K562 (cell line): ENCODE results near the gene PLK1. TPM values are rescaled to one million over a fixed set of nuclear protein-coding genes. Genes with fewer than 3 reads are reported as not detected.

ENCODE experiments used
- ATAC-seq: fragments of 200-7000 bp; cut with Tn5 transposase; 3 replicates; pipeline ENCODE4 v1.9.1; 2020; ENCODE audit warnings: moderate library complexity
- BruUV-seq: library from RNA; stranded (reverse); fragments of 400-500 nt; replicated peaks from 2 replicates; lab custom pipeline; 2021; lab: Mats Ljungman, UMichigan
- CTCF ChIA-PET: fragments of 300-600 bp; formaldehyde crosslinking; extraction: SDS; loops from one replicate; lab custom pipeline; 2021; ENCODE audit warnings: low intra/inter-chr PET ratio; lab: Yijun Ruan, JAX
- POLR2A ChIA-PET: fragments of 300-600, 350-650 bp; sonication (Branson Sonifier 250); formaldehyde crosslinking; extraction: SDS; loops from one replicate; lab custom pipeline; 2021; ENCODE audit warnings: antibody characterized with exemption, inconsistent platforms; lab: Yijun Ruan, JAX
- DNase-seq, 4 experiments: peaks; one replicate each; pipeline versions ENCODE4 v3.0.0 to v3.0.0-alpha.2; 2011 to 2018; ENCODE audit warnings: low spot score in 3 of 4, mixed read lengths in 3 of 4; ENCODE audit errors: extremely low read depth in 1 of 4
- FAIRE-seq: peaks from 2 replicates; lab custom pipeline; 2011; peaks lifted over from hg19 to GRCh38; lab: Jason Lieb, UNC
- H2AFZ ChIP-seq: 2 replicates; pipeline ENCODE4 v1.6.0; 2011; ENCODE audit warnings: low read depth, low read length, control low read depth, inconsistent platforms
- H3K27ac ChIP-seq: fragments of 200-600 bp; 3 replicates; pipeline ENCODE4 v1.8.0; 2011; ENCODE audit warnings: low read depth, mild to moderate bottlenecking, control low read depth, inconsistent platforms, low read length, moderate library complexity, mixed read lengths; ENCODE audit errors: extremely low read depth
- H3K27me3 ChIP-seq, 2 experiments: fragments of 300-600 bp in 1 of 2; 2 replicates in 1 of 2; 3 replicates in 1 of 2; pipeline versions ENCODE4 v1.6.0 to v1.8.0; 2011; ENCODE audit warnings: inconsistent platforms in 2 of 2, low read length in 2 of 2, mild to moderate bottlenecking in 1 of 2, mixed read lengths in 1 of 2, moderate library complexity in 1 of 2; ENCODE audit not compliant: control insufficient read depth in 2 of 2, insufficient read depth in 2 of 2
- H3K36me3 ChIP-seq: fragments of 300-600 bp; 3 replicates; pipeline ENCODE4 v1.8.0; 2011; ENCODE audit warnings: mild to moderate bottlenecking, low read length, inconsistent platforms; ENCODE audit not compliant: control insufficient read depth, insufficient read depth
- H3K4me1 ChIP-seq, 2 experiments: fragments of 200-600 bp in 1 of 2; replicated peaks in 1 of 2; 2 replicates in 1 of 2; 3 replicates in 1 of 2; pipeline versions ENCODE4 v1.5.1 to v1.8.0; 2011; ENCODE audit warnings: inconsistent platforms in 2 of 2, low read length in 2 of 2, mild to moderate bottlenecking in 1 of 2, mixed read lengths in 1 of 2, moderate library complexity in 1 of 2; ENCODE audit not compliant: control insufficient read depth in 2 of 2, insufficient read depth in 2 of 2
- H3K4me2 ChIP-seq: 2 replicates; pipeline ENCODE4 v1.6.1; 2011; ENCODE audit warnings: low read length, control low read depth, inconsistent platforms, mixed read lengths; ENCODE audit not compliant: insufficient read depth
- H3K4me3 ChIP-seq: fragments of 200-600 bp; sonication (generic), shearing (Covaris generic); 2 replicates; pipeline ENCODE4 v1.5.1; 2016; ENCODE audit warnings: control low read depth, inconsistent platforms
- H3K79me2 ChIP-seq: fragments of 200-600 bp; 3 replicates; pipeline ENCODE4 v1.8.0; 2011; ENCODE audit warnings: low read length, inconsistent platforms; ENCODE audit not compliant: control insufficient read depth, insufficient read depth
- H3K9ac ChIP-seq, 2 experiments: 2 replicates each; pipeline versions ENCODE4 v1.6.0 to v1.6.1; 2011; ENCODE audit warnings: low read depth in 2 of 2, low read length in 2 of 2, control low read depth in 1 of 2, inconsistent platforms in 1 of 2, mild to moderate bottlenecking in 1 of 2, mixed read lengths in 1 of 2; ENCODE audit not compliant: insufficient read depth in 1 of 2
- H3K9me1 ChIP-seq: one replicate; pipeline ENCODE4 v1.6.0; 2011; ENCODE audit warnings: inconsistent platforms, mild to moderate bottlenecking, low read length, moderate library complexity; ENCODE audit not compliant: control insufficient read depth, insufficient read depth
- H3K9me3 ChIP-seq: replicated peaks from 2 replicates; pipeline ENCODE4 v1.5.1; 2011; ENCODE audit warnings: low read depth, low read length, inconsistent platforms; ENCODE audit not compliant: control insufficient read depth, insufficient read depth
- H4K20me1 ChIP-seq: replicated peaks from 2 replicates; pipeline ENCODE4 v1.6.1; 2011; ENCODE audit warnings: low read length, inconsistent platforms, mixed read lengths; ENCODE audit not compliant: control insufficient read depth, insufficient read depth
- ARID1B ChIP-seq: fragments of 450-650 bp; IDR thresholded peaks from 2 replicates; pipeline ENCODE4 v1.6.1; 2016; ENCODE audit warnings: antibody characterized with exemption, mild to moderate bottlenecking, inconsistent platforms
- BCOR ChIP-seq: fragments of 450-650 bp; IDR thresholded peaks from 2 replicates; pipeline ENCODE4 v1.6.1; 2016
- CBX3 ChIP-seq, 2 experiments: IDR thresholded peaks; 1 replicate in 1 of 2; 2 replicates in 1 of 2; pipeline ENCODE4 v1.6.1; 2012; ENCODE audit warnings: inconsistent platforms in 2 of 2, low read length in 2 of 2, borderline replicate concordance in 1 of 2, control low read depth in 1 of 2
- CEBPG ChIP-seq, 3 experiments: fragments of 200-800 bp in 1 of 3; sonication (Bioruptor generic) in 1 of 3; sonication (generic) in 1 of 3; formaldehyde crosslinking in 1 of 3; IDR thresholded peaks in 2 of 3; conservative IDR thresholded peaks in 1 of 3; 2 replicates each; pipeline versions ENCODE4 v1.6.1 to v1.8.0; 2016 to 2022; ENCODE audit warnings: missing compliant biosample characterization in 2 of 3, missing genetic modification characterization in 2 of 3, mild to moderate bottlenecking in 1 of 3, missing genetic modification reagents in 1 of 3
- CHD4 ChIP-seq: fragments of 200-600 bp; sonication (generic); IDR thresholded peaks from 3 replicates; pipeline ENCODE4 v1.6.1; 2012; ENCODE audit warnings: low read depth, mild to moderate bottlenecking, mixed read lengths, low read length, inconsistent platforms; ENCODE audit not compliant: insufficient read depth, insufficient replicate concordance, poor library complexity, severe bottlenecking
- CXXC5 ChIP-seq: fragments of 250-450 bp; sonication (Bioruptor Pico); IDR thresholded peaks from 2 replicates; pipeline ENCODE4 v1.8.0; 2022; ENCODE audit warnings: inconsistent platforms, mild to moderate bottlenecking, moderate library complexity
- DMBX1 ChIP-seq: fragments of 250-450 bp; sonication (Bioruptor Pico); IDR thresholded peaks from 2 replicates; pipeline ENCODE4 v1.8.0; 2022; ENCODE audit warnings: inconsistent platforms, mild to moderate bottlenecking, moderate library complexity, borderline replicate concordance
- GATAD2B ChIP-seq: fragments of 450-650 bp; IDR thresholded peaks from 2 replicates; pipeline ENCODE4 v1.6.1; 2017; ENCODE audit warnings: mild to moderate bottlenecking, borderline replicate concordance
- RBM25 ChIP-seq: fragments of 200-400 bp; formaldehyde crosslinking; IDR thresholded peaks from 2 replicates; pipeline ENCODE4 v1.6.1; 2018; ENCODE audit warnings: low read length, low read depth, moderate library complexity; ENCODE audit not compliant: severe bottlenecking
- STAT5A ChIP-seq: IDR thresholded peaks from 2 replicates; pipeline ENCODE4 v1.6.1; 2012; ENCODE audit warnings: low read length, inconsistent platforms, borderline replicate concordance
- TEAD2 ChIP-seq: fragments of 450-650 bp; IDR thresholded peaks from 2 replicates; pipeline ENCODE4 v1.6.1; 2016; ENCODE audit warnings: missing genetic modification characterization, control low read depth, missing compliant biosample characterization
- TRIM24 ChIP-seq, 2 experiments: fragments of 450-650 bp; IDR thresholded peaks; 2 replicates each; pipeline ENCODE4 v1.6.1; 2016
- XRCC4 ChIP-seq: IDR thresholded peaks from one replicate; pipeline ENCODE4 v1.6.1; 2011; ENCODE audit not compliant: insufficient read depth, insufficient read length; ENCODE audit errors: extremely low read depth
- ZFX ChIP-seq: sonication (generic); formaldehyde crosslinking; IDR thresholded peaks from 2 replicates; pipeline ENCODE4 v1.8.0; 2022; ENCODE audit warnings: mild to moderate bottlenecking, missing genetic modification reagents, moderate library complexity
- ZNF707 ChIP-seq: fragments of 250-450 bp; sonication (Bioruptor Pico); conservative IDR thresholded peaks from 2 replicates; pipeline ENCODE4 v1.8.0; 2022; ENCODE audit warnings: inconsistent platforms, mild to moderate bottlenecking, moderate library complexity
- WGBS: fragments of 100-300 bp; shearing (Covaris generic); methylation state at CpG from one replicate; pipeline ENCODE4 v1.1.6; 2016; ENCODE audit warnings: low coverage, mixed read lengths; ENCODE audit not compliant: insufficient coverage; ENCODE audit errors: missing lambda C conversion rate; 5-methylcytosine and 5-hydroxymethylcytosine counted together
- in situ Hi-C: fragments of 300-500 bp; cut with MboI; formaldehyde crosslinking; loops from 4 replicates; pipeline ENCODE4 v1.15.0; 2018; ENCODE audit warnings: inconsistent platforms, mixed read lengths
- intact Hi-C: fragments of 100-400 bp; cut with micrococcal nuclease; formaldehyde crosslinking; loops from 2 replicates; pipeline ENCODE4 v1.14.2; 2022
- polyA plus RNA-seq, 8 experiments: library from polyadenylated mRNA; depleted of rRNA in 4 of 8; stranded (reverse) in 5 of 8; unstranded in 3 of 8; fragments of >200 nt; fragmentation: Nextera tagmentation in 2 of 8; fragmentation: Illumina TruSeq in 1 of 8; extraction: Ambion mirVana in 2 of 8; extraction: Trizol in 1 of 8; gene quantifications; 2 replicates each; pipeline versions ENCODE4 v1.2.1 to v1.2.3, GENCODE V29; 2011 to 2014; ENCODE audit warnings: inconsistent platforms in 1 of 8, missing spikeins in 1 of 8
- total RNA-seq, 7 experiments: library from RNA; depleted of rRNA in 6 of 7; stranded (reverse); fragments of >200 nt in 6 of 7; fragmentation: Illumina TruSeq in 2 of 7; extraction: Trizol in 2 of 7; gene quantifications; 2 replicates each; pipeline versions ENCODE4 v1.2.1 to v1.2.3, GENCODE V29; 2011 to 2021; ENCODE audit warnings: low replicate concordance in 1 of 7
- TF ChIP-seq, protein P1 (sequence below): sonication (generic); formaldehyde crosslinking; IDR thresholded peaks from 2 replicates; pipeline ENCODE4 v1.8.1; 2023; ENCODE audit warnings: mild to moderate bottlenecking, missing genetic modification reagents
- TF ChIP-seq, protein P2 (sequence below), 2 experiments: IDR thresholded peaks; 2 replicates each; pipeline ENCODE4 v1.6.1; 2012; ENCODE audit warnings: improper control_type of control experiment in 2 of 2, low read depth in 2 of 2, low read length in 2 of 2, borderline replicate concordance in 1 of 2

Gene PLK1
- total and polyA plus RNA-seq, 9 of the 15 experiments (the other 6 are each of a cell fraction or from before 2014, with no cell fraction given): 13.6 to 212 (median 45.5) TPM

DNA sequence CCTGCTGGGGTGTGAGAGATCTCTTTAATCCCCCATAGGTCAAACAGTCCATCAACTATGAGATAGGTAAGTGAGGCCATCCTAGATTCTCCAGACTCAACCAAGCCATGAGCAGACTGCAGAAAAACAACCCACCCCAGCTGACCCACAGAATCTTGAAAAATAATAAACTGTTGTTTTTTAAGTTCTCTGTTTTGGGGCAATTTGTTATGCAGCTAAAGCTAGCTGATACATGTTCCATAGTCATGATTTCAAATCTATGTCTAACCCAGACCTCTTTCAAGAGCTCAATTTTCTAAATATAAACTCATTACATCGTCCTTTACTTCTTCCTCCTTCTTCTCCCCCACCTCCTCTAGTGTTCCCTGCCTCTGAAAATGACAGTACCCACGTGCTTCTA is 24.3 kb downstream of the PLK1 start:
- Histone ChIP-seq H3K36me3 (no peaks in the 10 kb centered on the region), H4K20me1 (no peaks in the 10 kb centered on the region), H3K9me3 (peaks cover 3% of the 10 kb centered on the region), H3K9ac (no peak overlapping the region), H3K27ac (no peak overlapping the region), H3K4me3 (no peak overlapping the region), H3K79me2 (no peaks in the 10 kb centered on the region), H3K27me3 (no peaks in the 10 kb centered on the region), H3K4me2 (no peak overlapping the region), H3K9me1 (no peaks in the 10 kb centered on the region), H2AFZ (no peak overlapping the region), H3K4me1 (peaks cover 9 to 13% of the 10 kb centered on the region in 2 experiments; a peak in 4 of 5 replicates)
- POLR2A ChIA-PET: interaction anchor here (0.7 kb wide), 1 partner anchor 9 kb away, joined by 3 read pairs; no protein-coding TSS in a partner anchor
- in situ Hi-C loops (no loop called here), intact Hi-C loops (no loop called here)
- CTCF ChIA-PET: no interaction called here
- FAIRE-seq (no peak), ATAC-seq (no peak), DNase-seq (no peak)
- no TSS peak for BruUV-seq
- WGBS: 3% methylated on average over 2 of the region's 2 CpGs
- TF ChIP-seq RBM25: peak; percentile 86
- TF ChIP-seq, protein P1, sequence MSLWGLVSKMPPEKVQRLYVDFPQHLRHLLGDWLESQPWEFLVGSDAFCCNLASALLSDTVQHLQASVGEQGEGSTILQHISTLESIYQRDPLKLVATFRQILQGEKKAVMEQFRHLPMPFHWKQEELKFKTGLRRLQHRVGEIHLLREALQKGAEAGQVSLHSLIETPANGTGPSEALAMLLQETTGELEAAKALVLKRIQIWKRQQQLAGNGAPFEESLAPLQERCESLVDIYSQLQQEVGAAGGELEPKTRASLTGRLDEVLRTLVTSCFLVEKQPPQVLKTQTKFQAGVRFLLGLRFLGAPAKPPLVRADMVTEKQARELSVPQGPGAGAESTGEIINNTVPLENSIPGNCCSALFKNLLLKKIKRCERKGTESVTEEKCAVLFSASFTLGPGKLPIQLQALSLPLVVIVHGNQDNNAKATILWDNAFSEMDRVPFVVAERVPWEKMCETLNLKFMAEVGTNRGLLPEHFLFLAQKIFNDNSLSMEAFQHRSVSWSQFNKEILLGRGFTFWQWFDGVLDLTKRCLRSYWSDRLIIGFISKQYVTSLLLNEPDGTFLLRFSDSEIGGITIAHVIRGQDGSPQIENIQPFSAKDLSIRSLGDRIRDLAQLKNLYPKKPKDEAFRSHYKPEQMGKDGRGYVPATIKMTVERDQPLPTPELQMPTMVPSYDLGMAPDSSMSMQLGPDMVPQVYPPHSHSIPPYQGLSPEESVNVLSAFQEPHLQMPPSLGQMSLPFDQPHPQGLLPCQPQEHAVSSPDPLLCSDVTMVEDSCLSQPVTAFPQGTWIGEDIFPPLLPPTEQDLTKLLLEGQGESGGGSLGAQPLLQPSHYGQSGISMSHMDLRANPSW (CRISPR knock-in tag): no peak
- no peak for TF ChIP-seq GATAD2B
- TF ChIP-seq, protein P2, sequence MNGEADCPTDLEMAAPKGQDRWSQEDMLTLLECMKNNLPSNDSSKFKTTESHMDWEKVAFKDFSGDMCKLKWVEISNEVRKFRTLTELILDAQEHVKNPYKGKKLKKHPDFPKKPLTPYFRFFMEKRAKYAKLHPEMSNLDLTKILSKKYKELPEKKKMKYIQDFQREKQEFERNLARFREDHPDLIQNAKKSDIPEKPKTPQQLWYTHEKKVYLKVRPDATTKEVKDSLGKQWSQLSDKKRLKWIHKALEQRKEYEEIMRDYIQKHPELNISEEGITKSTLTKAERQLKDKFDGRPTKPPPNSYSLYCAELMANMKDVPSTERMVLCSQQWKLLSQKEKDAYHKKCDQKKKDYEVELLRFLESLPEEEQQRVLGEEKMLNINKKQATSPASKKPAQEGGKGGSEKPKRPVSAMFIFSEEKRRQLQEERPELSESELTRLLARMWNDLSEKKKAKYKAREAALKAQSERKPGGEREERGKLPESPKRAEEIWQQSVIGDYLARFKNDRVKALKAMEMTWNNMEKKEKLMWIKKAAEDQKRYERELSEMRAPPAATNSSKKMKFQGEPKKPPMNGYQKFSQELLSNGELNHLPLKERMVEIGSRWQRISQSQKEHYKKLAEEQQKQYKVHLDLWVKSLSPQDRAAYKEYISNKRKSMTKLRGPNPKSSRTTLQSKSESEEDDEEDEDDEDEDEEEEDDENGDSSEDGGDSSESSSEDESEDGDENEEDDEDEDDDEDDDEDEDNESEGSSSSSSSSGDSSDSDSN (IDR thresholded peaks at IDR 0.05; ENCODE audit: borderline replicate concordance in 1 of 2, low read depth in 2 of 2, low read length in 2 of 2): no peak
- TF ChIP-seq CXXC5 (CRISPR knock-in tag): no peak
- no peak for TF ChIP-seq ZNF707
- TF ChIP-seq CBX3 (IDR thresholded peaks at IDR 0.05; ENCODE audit: borderline replicate concordance in 1 of 2, low read length in 2 of 2): peak in 1 of 2 experiments; percentile 86; a peak in 2 of 3 replicates
- no peak for TF ChIP-seq TEAD2 (tag)
- TF ChIP-seq ARID1B: no peak
- no peak for TF ChIP-seq ZFX
- peak in 1 of 2 experiments; percentile 37; a peak in 1 of 4 replicates for TF ChIP-seq TRIM24 (IDR thresholded peaks at IDR 0.05)
- peak; percentile 29 for TF ChIP-seq CHD4
- TF ChIP-seq BCOR: peak; percentile 94
- TF ChIP-seq DMBX1 (CRISPR knock-in tag): no peak
- no peak for TF ChIP-seq STAT5A
- no peak for TF ChIP-seq XRCC4
- TF ChIP-seq CEBPG (CRISPR knock-in tag; IDR thresholded peaks at IDR 0.05): no peak
- TF ChIP-seq CEBPG (tag; conservative IDR thresholded peaks at IDR 0.05 in 1 of 2, IDR thresholded peaks at IDR 0.05 in 1 of 2): no peak
